GM12801 (cell line): Measurements from ENCODE around the gene PRKG1.

ENCODE experiments used
- TF ChIP-seq, protein P1 (sequence below): IDR thresholded peaks from one replicate; pipeline ENCODE4 v1.5.1; 2011; ENCODE audit warnings: control low read depth; ENCODE audit not compliant: insufficient read length; ENCODE audit errors: extremely low read depth

The PRKG1 gene

DNA sequence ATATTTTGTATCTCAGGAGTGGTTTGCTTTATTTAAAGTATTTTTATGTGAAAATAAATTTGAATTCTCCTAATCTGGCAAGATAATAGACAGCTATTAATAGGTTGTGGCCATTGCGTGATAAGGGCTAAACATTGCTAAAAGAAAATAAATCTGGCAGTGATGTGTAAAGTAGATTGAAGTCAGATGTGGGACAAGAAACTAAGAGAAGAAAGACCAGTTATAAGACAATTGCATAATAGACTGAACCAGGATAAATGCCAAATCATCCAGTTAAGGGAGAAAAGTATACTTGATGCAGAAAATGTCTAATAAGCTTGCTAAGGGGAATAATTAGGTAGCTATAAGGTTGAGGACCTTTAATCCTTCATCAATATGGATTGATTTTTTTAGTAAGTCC lies 822.6 kb downstream of the PRKG1 start:
- TF ChIP-seq, protein P1, sequence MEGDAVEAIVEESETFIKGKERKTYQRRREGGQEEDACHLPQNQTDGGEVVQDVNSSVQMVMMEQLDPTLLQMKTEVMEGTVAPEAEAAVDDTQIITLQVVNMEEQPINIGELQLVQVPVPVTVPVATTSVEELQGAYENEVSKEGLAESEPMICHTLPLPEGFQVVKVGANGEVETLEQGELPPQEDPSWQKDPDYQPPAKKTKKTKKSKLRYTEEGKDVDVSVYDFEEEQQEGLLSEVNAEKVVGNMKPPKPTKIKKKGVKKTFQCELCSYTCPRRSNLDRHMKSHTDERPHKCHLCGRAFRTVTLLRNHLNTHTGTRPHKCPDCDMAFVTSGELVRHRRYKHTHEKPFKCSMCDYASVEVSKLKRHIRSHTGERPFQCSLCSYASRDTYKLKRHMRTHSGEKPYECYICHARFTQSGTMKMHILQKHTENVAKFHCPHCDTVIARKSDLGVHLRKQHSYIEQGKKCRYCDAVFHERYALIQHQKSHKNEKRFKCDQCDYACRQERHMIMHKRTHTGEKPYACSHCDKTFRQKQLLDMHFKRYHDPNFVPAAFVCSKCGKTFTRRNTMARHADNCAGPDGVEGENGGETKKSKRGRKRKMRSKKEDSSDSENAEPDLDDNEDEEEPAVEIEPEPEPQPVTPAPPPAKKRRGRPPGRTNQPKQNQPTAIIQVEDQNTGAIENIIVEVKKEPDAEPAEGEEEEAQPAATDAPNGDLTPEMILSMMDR: no peak

DNA sequence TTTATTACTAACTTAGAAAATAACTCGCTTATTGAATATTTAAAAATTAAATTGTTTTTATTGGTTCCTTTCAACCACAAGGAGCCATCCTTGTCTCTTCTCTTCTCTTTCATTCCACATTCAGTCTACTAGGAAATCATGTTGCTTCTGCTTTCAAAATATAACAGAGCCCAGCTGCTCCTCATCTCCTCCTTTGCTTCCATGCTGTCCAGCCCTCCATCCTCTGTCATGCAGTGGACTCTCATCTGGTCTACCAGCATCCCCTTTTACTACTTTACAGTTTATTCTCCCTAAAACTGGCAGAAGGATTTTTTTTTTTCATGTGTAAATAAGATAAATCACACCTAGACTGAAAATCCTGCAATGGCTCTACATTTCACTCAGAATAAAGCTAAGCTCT lies 823.3 kb downstream of the PRKG1 start:
- TF ChIP-seq, protein P1: no peak

GRCh38 chr10:51900180-51900579 lies 825.9 kb downstream of the PRKG1 start:
- TF ChIP-seq, protein P1: no peak

GRCh38 chr10:51903675-51904074 lies 829.4 kb downstream of the PRKG1 start:
- TF ChIP-seq, protein P1: no peak

- TF ChIP-seq, protein P1: no peak
Measured at GRCh38 chr10:51905032-51905431, 830.7 kb downstream of the PRKG1 start.

GRCh38 chr10:51907361-51907760 lies 833.1 kb downstream of the PRKG1 start:
- TF ChIP-seq, protein P1: no peak

- TF ChIP-seq, protein P1: no peak
Measured at GRCh38 chr10:51910189-51910588, 835.9 kb downstream of the PRKG1 start.

DNA sequence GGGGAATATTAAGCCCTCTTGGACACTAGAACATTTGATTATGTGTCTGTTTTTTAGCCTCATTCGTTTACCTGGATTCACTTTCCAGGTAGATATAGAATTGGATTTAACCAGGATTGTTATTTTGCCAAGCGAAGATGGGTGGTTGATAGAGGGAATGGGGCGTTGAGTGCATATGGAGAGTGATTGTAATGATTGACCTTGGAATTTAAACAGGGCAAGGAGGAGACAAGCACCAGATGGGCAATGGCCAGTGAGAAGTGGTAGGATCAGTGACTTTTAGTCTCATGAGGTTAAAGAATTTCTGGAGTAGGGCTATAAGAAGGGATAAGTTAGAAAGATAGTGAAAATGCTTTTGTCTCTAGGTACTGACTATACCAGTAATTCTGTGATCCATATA lies 836.3 kb downstream of the PRKG1 start:
- TF ChIP-seq, protein P1: no peak
